IPS DF 6.9 (cell line): ENCODE data around the gene FBXL16.

Experiments
- DNase-seq: peaks from one replicate; pipeline ENCODE4 v3.0.0-alpha.2; 2013; ENCODE audit warnings: low read depth, low spot score
- H3K27ac ChIP-seq: one replicate; pipeline ENCODE4 v1.5.1; 2013; ENCODE audit warnings: low read length, control low read depth
- H3K27me3 ChIP-seq: 2 replicates; pipeline ENCODE4 v1.6.1; 2013; ENCODE audit warnings: mild to moderate bottlenecking, low read length; ENCODE audit not compliant: control insufficient read depth, insufficient read depth
- H3K36me3 ChIP-seq: 2 replicates; pipeline ENCODE4 v1.6.1; 2013; ENCODE audit warnings: low read length; ENCODE audit not compliant: control insufficient read depth, insufficient read depth
- H3K4me1 ChIP-seq: 2 replicates; pipeline ENCODE4 v1.6.1; 2013; ENCODE audit warnings: low read length; ENCODE audit not compliant: control insufficient read depth, insufficient read depth
- H3K4me3 ChIP-seq: 2 replicates; pipeline ENCODE4 v1.5.1; 2013; ENCODE audit warnings: mild to moderate bottlenecking, low read length
- H3K9me3 ChIP-seq: 2 replicates; pipeline ENCODE4 v1.6.1; 2013; ENCODE audit warnings: low read length, inconsistent platforms; ENCODE audit not compliant: control insufficient read depth, insufficient read depth
- WGBS: extraction: QIAGEN DNeasy Blood & Tissue Kit; methylation state at CpG from one replicate; pipeline ENCODE4 v1.1.7; 2013; ENCODE audit warnings: mixed read lengths, missing lambda C conversion rate; ENCODE audit not compliant: insufficient read length, insufficient coverage; 5-methylcytosine and 5-hydroxymethylcytosine counted together

The FBXL16 gene

DNA sequence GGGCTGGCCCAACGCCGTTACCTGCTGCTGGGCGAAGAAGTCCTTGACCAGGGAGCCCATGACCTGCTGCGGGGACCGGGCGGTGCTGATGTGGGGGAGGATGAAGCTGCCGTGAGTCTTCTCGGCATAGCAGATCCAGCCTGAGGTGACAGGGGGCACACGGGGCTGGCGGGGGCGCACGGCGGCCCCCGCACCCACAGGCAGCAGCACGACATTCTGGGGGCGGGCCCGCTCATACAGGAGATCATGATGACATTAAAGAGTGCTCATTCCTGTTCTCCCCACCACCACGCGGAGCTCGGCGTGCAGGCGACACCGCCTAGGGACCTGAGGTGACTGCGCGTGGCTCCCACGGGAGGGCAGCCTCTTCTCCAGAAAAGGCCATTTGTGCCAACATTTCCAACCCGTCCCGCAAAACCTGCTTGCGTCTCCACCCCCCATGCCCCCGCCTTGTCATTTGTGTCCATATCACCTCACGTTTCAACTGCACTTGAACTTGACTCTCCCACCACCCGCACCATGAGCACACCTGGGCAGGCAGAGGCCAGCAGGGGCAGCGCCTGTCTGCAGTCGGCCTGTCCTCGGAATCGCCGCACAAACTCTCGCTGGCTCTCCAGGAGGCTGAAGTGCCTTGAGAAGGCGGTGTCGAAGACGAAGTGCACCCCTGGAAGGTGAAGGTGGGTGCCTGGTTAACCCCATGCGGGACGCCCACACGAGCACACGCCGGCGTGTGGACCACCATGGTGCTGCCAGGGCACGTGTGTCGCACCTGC is 28.8 kb upstream of the FBXL16 start:
- WGBS, result no CpG with 5 or more reads among the region's 49 CpGs
- no peaks in the 10 kb centered on the region; the same call in 1 of the 2 replicates for H3K4me1 ChIP-seq
- no peak overlapping the region for H3K27ac ChIP-seq
- H3K36me3 ChIP-seq, result peaks cover 14% of the 10 kb centered on the region; the same call in 1 of the 2 replicates
- no peaks in the 10 kb centered on the region for H3K27me3 ChIP-seq
- H3K4me3 ChIP-seq, result no peak overlapping the region
- DNase-seq, result no peak
- H3K9me3 ChIP-seq, result no peaks in the 10 kb centered on the region

DNA sequence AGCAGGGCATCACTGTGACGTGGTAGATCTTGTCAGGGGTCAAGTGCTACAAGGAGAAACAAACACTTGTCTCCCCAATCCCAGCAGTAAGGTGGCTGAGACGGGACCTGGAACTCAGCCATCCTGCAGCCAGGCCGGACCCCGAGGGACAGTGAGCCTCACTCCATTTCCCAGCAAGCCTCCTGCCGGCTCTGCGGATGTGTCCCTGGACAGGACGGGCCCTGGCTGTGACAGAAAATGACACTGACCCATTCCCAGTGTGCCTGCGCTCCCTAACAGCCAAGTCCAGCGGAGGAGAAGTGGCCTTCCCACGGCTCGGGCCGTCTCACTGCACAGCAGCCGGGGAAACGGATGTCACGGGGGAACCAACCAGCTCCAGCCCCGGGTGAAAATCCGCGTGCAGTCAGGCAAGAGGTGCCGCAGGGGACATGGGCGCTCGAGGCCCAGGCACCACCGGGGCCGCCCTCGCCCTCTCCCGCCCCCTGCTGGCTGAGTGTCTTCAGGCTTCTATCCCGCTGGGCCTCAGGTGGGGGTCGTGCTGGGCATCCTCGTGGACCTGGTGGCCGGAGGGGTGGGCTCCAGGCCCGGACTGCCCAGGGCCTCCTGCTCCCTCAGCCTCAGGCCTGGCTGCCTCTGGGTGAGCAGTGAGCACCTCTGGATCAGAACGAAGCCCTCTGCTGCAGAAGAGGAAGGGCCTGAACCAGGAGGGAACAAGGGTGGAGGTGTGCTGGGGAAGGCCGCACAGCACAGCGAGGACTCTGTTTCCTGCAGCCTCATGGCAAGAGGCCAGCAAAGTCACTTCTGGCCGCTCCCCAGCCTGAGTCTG is 28.0 kb upstream of the FBXL16 start:
- no peaks in the 10 kb centered on the region for H3K9me3 ChIP-seq
- no CpG with 5 or more reads among the region's 34 CpGs for WGBS
- no peak overlapping the region for H3K27ac ChIP-seq
- no peaks in the 10 kb centered on the region for H3K27me3 ChIP-seq
- no peak for DNase-seq
- peaks cover 14% of the 10 kb centered on the region; the same call in 1 of the 2 replicates for H3K36me3 ChIP-seq
- H3K4me1 ChIP-seq, result no peaks in the 10 kb centered on the region; the same call in 1 of the 2 replicates
- H3K4me3 ChIP-seq, result no peak overlapping the region

DNA sequence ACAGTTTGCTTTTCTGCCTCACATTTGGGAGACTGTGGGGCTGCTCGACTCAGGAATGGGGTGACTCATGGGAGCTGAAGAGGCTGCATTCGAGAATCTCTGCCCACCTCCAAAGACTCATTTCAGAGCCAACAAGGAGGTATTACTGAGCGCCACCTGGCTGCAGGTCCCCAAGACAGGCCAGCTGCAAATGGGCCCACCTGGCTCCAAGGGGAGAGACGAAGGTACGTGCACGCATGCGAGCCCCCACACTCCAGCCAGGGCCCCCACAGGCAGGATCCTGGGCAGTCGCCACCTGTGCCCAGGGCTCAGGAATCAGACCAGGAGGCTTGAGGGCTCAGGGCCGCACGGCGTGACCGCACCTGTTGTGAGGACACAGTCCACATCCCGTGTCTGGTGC is 27.3 kb upstream of the FBXL16 start:
- Histone ChIP-seq H3K27me3 (no peaks in the 10 kb centered on the region), H3K4me1 (no peaks in the 10 kb centered on the region; the same call in 1 of the 2 replicates), H3K4me3 (no peak overlapping the region), H3K9me3 (no peaks in the 10 kb centered on the region), H3K27ac (no peak overlapping the region), H3K36me3 (peaks cover 14% of the 10 kb centered on the region; the same call in 1 of the 2 replicates)
- no peak for DNase-seq
- no CpG with 5 or more reads among the region's 13 CpGs for WGBS

DNA sequence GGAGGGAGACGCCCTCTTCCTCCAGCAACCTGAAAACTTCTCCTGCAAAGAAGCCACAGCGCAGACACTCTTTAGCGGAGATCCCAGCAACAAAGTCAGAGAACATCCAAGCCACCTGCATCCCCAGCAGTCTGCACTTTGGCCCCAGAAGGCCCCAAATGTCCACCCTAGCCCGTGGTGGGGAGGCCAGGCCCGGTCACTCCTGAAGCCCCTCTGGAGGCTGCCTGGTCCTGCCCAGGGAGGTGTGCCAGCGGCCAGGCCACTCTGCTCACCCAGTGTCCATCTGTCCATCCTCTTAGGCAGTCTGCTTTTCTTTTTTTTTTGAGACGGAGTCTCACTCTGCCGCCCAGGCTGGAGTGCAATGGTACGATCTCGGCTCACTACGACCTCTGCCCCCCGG is 26.7 kb upstream of the FBXL16 start:
- no peak for DNase-seq
- Histone ChIP-seq H3K4me1 (no peaks in the 10 kb centered on the region; the same call in 1 of the 2 replicates), H3K9me3 (no peaks in the 10 kb centered on the region), H3K36me3 (peaks cover 14% of the 10 kb centered on the region; the same call in 1 of the 2 replicates), H3K4me3 (no peak overlapping the region), H3K27ac (no peak overlapping the region), H3K27me3 (no peaks in the 10 kb centered on the region)
- WGBS, result no CpG with 5 or more reads among the region's 12 CpGs

DNA sequence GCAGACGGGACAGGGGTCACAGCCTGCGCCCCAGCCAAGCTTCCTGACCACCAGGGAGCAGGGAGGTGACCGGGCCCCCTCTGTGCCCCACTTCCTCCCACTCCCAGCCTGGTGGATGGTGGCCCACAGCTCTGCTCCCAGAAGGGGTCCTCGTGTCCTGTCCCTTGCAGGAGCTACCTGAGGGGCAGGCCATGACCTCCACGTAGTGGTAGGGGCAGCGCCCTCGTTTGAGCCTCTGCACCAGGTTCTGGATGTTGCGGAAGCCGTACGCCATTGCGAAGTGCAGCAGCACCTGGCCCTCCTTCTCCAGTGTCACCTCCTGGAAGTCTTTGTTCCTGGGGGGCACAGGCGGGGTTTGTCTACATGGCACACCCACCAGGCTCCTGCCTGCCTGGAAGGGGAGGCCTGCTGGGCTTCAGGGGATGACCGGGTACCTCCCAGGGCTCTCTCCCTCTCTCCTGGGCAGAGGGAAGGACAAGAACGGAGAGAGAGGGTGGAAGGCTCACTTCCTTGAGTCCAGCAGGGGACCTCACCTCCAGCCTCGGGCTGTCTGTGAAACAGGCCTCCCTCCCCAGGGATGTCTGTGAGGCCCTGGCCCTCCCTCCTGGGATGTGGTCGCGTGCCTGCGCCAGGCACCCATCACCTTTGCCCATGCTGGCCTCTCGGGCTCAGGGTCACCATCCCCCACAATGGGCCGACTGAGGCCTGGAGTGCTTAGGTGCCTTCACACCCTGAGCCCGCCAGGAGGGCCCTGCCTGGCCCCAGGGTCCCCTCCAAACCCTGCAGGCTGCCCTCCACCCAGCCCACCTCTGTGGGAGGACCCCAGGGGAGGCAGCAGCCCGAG is 25.3 kb upstream of the FBXL16 start:
- H3K27me3 ChIP-seq, result no peaks in the 10 kb centered on the region
- peaks cover 12% of the 10 kb centered on the region; the same call in 1 of the 2 replicates for H3K36me3 ChIP-seq
- no peaks in the 10 kb centered on the region for H3K9me3 ChIP-seq
- H3K27ac ChIP-seq, result no peak overlapping the region
- WGBS, result no CpG with 5 or more reads among the region's 22 CpGs
- H3K4me1 ChIP-seq, result peaks cover 3% of the 10 kb centered on the region; the same call in 1 of the 2 replicates
- H3K4me3 ChIP-seq, result no peak overlapping the region
- no peak for DNase-seq

DNA sequence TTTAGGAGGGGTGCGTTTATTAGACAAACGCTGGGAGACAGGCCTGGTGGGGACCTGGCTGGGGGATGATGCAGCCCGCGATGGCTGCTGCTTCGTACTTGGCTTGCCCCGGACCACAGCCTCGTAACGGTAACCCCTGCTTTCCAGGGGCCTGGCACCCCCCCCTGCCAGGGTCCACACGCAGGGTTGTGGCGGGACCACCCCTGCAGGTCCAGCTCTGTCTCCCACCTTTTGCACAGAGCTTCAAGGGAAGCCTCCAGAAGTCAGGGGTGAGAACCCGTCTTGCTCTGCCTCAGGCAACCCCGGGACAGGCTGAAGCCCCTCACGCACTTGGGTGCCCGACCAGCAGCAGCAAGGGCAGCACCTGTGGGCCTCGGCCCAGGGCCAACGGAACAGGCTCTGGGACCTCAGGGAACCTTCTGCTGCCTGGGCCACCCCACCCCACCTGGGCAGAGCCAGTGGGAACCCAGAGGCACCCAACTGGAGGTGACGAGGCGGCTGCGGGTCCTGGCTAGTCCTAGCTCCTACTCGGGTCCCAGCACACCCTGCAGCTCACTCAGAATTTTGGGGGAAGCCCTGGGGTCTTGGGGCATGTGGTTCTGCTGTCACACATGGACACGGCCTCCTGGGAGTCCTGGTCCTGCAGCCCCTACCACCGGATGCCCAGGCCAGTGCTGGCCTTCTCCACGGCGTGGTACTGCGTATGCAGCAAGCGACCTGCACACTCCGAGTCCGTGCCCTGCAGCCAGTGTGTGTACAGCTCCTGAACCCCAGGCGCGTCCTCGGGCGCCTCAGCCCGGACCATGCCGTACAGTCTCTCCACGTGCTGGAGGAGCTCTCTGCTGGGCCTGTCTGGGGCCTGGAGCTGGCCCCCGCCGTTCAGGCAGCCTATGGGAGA is 24.4 kb upstream of the FBXL16 start:
- Histone ChIP-seq H3K27ac (no peak overlapping the region), H3K4me1 (peaks cover 3% of the 10 kb centered on the region; the same call in 1 of the 2 replicates), H3K9me3 (no peaks in the 10 kb centered on the region), H3K36me3 (peaks cover 8% of the 10 kb centered on the region; the same call in 1 of the 2 replicates), H3K27me3 (no peaks in the 10 kb centered on the region), H3K4me3 (no peak overlapping the region)
- no CpG with 5 or more reads among the region's 37 CpGs for WGBS
- no peak for DNase-seq

DNA sequence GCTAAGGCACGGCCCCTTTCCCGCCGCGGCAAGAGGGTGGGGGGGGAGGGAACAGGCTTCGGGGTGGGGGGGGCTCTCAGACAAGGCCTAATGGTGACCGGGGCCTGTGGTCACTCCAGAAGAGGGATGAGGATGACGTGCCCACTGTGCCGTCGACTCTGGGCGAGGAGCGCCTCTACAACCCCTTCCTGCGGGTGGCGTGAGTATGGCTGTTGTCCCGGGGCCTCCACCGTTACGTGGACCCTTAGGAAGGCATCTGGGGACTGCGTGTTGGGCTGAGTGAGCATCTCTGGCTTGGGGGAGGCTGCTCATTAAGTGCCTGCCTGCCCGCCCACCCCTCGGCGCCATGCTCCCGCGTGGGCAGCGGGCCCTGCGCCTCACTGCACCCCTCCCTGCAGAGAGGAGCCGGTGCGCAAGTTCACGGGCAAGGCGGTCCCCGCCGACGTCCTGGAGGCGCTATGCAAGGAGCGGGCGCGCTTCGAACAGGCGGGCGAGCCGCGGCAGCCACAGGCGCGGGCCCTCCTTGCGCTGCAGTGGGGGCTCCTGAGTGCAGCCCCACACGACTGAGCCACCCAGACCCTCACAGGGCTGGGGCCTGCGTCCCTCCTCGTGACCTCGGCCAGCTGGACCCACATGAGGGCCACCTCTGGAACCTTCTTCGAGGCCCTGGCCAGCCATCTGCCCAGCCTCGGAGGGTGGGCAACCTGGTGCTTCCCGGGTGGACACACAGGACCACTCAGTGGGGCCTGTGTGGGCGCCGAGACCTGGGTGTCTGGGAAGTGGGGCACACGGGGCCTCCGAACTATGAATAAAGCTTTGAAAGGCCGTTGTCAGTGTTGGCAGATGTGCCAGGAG is 23.5 kb upstream of the FBXL16 start:
- peak overlapping the region; percentile 51; the same call in 1 of the 2 replicates for H3K4me3 ChIP-seq
- no peaks in the 10 kb centered on the region for H3K9me3 ChIP-seq
- H3K36me3 ChIP-seq, result 0 out of 2 replicates have a peak, but pooled peaks cover 3% of the 10 kb centered on the region
- DNase-seq, result no peak
- WGBS, result no CpG with 5 or more reads among the region's 55 CpGs
- no peak overlapping the region for H3K27ac ChIP-seq
- H3K4me1 ChIP-seq, result peaks cover 3% of the 10 kb centered on the region; the same call in 1 of the 2 replicates
- H3K27me3 ChIP-seq, result no peaks in the 10 kb centered on the region

DNA sequence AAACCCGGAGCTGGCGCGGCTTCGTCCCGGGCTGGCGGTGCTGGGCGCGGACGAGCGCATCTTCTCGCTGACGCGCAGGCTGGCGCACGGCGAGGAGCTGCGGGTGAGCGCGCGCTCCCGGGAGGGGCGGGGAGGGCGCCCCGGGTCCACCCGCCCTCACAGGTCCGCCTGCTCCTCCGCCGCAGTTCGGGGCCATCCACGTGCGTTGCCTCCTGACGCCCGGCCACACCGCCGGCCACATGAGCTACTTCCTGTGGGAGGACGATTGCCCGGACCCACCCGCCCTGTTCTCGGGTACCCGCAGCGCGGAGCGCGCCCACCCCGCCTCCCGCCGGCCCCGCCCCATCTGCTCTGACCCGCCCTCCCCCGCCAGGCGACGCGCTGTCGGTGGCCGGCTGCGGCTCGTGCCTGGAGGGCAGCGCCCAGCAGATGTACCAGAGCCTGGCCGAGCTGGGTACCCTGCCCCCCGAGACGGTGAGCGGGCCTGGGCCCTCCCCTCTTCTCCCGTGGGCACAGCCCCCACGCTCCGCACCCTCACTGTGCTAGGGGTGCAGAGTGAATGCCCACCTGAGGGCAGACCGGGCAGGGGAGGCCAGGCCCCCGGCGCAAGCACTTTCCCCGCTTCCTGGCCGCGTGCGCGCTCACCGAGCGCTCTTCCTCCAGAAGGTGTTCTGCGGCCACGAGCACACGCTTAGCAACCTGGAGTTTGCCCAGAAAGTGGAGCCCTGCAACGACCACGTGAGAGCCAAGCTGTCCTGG is 22.7 kb upstream of the FBXL16 start:
- WGBS, result no CpG with 5 or more reads among the region's 80 CpGs
- DNase-seq, result no peak
- no peaks in the 10 kb centered on the region for H3K9me3 ChIP-seq
- H3K27me3 ChIP-seq, result no peaks in the 10 kb centered on the region
- H3K4me3 ChIP-seq, result peak overlapping the region; percentile 51; the same call in 1 of the 2 replicates
- no peaks in the 10 kb centered on the region for H3K36me3 ChIP-seq
- H3K27ac ChIP-seq, result no peak overlapping the region
- peaks cover 3% of the 10 kb centered on the region; the same call in 1 of the 2 replicates for H3K4me1 ChIP-seq
